Mononuclear cell (primary cell): ENCODE results near the gene PLEKHN1. TPM values are rescaled to one million over a fixed set of nuclear protein-coding genes. Genes with fewer than 3 reads are reported as not detected.

Experiments used
- H3K27me3 ChIP-seq: 2 replicates; pipeline ENCODE4 v1.6.0; 2011; ENCODE audit warnings: low read length, control low read depth; ENCODE audit not compliant: insufficient read depth
- H3K4me1 ChIP-seq: 2 replicates; pipeline ENCODE4 v1.5.1; 2011; ENCODE audit warnings: mild to moderate bottlenecking, low read length, control low read depth; ENCODE audit not compliant: insufficient read depth
- H3K4me3 ChIP-seq: 2 replicates; pipeline ENCODE4 v1.5.1; 2011; ENCODE audit warnings: mild to moderate bottlenecking, low read length, moderate library complexity
- H3K9me3 ChIP-seq: 2 replicates; pipeline ENCODE4 v1.5.1; 2011; ENCODE audit warnings: low read depth, mild to moderate bottlenecking, control low read depth, low read length
- total RNA-seq: library from RNA; depleted of rRNA; stranded (reverse); fragments of >200 nt; gene quantifications from one replicate; pipeline ENCODE4 v1.2.3, GENCODE V29; 2012

Gene PLEKHN1
- total RNA-seq, 1 donor, result 0.10 TPM

DNA sequence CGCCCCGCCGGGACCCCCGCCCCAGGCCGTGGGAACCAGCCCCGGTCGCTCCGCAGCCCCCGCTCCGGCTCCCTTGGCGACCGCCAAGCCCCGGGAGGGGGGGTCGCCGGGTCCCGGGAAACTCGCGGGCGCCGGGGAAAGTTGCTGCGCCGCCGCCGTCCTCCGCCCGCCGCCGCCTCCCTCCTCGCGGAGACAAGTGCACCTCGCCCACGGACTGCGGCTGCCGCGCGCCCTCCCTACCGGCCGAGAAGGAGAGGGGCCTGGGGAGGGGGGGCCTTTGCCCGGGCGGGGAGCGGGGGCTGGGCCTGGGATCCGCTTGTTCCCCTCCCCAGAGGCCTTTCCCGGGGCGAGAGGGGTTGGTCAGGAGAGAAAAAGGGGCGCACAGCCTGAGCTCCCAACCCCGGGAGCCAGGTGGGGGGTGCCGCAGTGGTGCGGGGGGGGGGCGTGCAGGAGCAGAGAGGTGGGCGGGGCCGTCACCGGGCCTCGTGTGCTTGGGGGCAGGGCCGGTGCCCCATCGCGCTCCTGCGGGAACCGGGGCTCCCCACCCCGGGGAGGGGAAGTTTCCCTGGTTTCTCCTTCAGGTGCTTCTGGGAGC, 54.2 kb downstream of the PLEKHN1 start:
- Histone ChIP-seq H3K27me3 (peaks cover 4% of the 10 kb centered on the region), H3K4me3 (peak overlapping the region; percentile 27), H3K9me3 (no peaks in the 10 kb centered on the region), H3K4me1 (peaks cover 12% of the 10 kb centered on the region)

- Histone ChIP-seq H3K9me3 (no peaks in the 10 kb centered on the region), H3K4me3 (no peak overlapping the region), H3K27me3 (peaks cover 4% of the 10 kb centered on the region), H3K4me1 (peaks cover 12% of the 10 kb centered on the region)
Observed at GRCh38 chr1:1021010-1021919, 55.0 kb downstream of the PLEKHN1 start.

GRCh38 chr1:1021920-1022259, 55.6 kb downstream of the PLEKHN1 start:
- peaks cover 12% of the 10 kb centered on the region for H3K4me1 ChIP-seq
- H3K4me3 ChIP-seq, result no peak overlapping the region
- H3K9me3 ChIP-seq, result no peaks in the 10 kb centered on the region
- H3K27me3 ChIP-seq, result peaks cover 4% of the 10 kb centered on the region

DNA sequence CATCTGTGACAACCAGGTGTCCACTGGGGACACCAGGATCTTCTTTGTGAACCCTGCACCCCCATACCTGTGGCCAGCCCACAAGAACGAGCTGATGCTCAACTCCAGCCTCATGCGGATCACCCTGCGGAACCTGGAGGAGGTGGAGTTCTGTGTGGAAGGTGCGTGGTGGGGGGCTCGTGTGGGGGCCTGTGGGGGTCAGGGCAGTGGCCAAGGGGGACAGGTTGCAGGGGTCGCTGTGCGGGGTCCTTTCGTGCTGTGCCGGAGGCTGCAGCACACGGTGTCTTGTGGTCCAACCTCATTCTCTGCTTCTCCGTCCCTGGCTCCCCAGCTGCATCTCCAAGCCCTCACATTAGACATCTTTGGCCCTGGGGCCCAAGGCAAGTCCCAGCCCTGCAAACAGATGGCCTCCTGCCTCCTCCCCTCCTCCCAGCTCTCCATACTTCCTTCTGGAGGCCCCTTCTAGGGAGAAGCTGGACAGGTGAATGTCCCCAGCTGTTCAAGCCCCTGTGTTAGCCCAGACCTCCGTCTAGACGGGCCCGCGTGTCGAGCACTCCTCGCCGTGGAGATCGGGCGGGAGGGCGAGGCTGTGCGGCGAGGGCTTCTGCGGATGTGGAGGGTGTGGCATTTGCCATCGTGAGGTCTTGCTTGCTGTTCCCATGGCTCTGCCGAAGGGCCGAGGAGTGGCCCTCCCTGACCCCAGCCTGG, 56.2 kb downstream of the PLEKHN1 start:
- no peak overlapping the region for H3K4me3 ChIP-seq

DNA sequence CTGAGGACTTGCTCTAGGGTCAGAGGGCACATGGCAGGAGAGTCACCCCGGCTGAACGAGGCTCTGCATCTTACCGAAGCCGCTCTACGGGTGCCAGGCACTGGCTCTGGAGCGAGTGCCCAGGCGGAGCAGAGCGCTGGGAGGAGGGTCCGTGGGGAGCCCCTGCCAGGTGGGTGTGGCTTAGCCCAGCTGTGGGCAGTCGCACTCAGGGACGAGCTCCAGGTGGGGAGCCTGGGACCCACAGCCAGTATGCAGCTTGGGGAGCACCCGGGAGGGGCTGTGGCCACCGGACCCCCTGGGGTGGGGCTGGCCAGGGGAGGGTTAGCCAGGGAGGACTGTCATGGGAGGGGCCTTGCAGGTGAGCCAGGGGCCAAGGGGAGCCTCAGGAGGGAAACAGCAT, 57.4 kb downstream of the PLEKHN1 start:
- Histone ChIP-seq H3K9me3 (no peaks in the 10 kb centered on the region), H3K4me1 (peaks cover 12% of the 10 kb centered on the region), H3K27me3 (peaks cover 4% of the 10 kb centered on the region), H3K4me3 (no peak overlapping the region)

More for the DNA sequence above, 56.2 kb downstream of the PLEKHN1 start:
- Histone ChIP-seq H3K4me1 (peaks cover 12% of the 10 kb centered on the region), H3K27me3 (peaks cover 4% of the 10 kb centered on the region), H3K9me3 (no peaks in the 10 kb centered on the region)

- Histone ChIP-seq H3K4me3 (no peak overlapping the region), H3K9me3 (no peaks in the 10 kb centered on the region), H3K27me3 (peaks cover 4% of the 10 kb centered on the region), H3K4me1 (peaks cover 7% of the 10 kb centered on the region)
Observed at GRCh38 chr1:1024149-1024770, 58.0 kb downstream of the PLEKHN1 start.

DNA sequence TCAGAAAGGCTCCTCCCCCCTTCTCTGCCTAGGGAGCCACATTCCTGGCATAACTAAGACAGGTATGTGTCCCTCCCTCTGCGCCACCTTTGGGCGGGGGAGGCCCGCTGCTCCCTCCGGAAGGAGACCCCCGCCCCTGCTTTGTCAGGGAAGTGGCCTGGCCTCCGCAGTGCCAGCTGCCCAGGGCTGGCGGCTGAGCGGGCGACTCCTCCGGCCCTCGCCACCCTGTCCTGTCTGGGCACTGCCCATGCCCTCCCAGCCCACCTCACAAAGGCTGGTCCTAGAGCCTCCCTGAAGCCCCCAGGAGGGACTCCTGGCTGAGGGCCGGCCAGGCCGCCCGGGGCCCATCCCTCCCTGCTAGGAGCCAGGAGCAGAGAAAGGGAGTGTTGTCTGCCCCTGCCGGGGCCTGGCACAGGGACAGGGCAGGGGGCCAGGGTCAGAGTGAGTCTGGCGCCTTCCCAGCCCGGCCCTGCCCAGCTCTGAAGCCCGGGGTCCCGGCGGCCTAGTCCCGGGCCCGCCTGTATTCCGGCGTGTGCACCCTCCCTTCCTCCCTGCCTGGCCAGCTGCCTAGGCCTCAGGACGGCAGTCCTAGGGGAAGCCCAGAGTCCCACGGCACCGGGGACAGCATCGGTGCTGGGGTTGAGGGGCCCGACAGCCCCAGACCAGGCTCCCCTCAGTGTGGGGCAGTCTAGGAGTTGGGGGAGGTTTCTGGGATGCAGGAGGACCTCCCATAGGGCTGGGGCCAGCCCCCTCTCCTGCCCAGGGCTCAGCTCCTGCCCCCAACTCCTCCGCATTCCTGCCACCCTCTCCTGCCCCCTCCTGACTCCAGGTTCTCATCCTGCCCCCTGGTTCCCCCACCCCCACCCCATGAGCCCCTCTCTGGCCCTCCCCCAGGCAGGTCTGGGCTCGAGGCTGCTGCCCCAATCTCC, 58.8 kb downstream of the PLEKHN1 start:
- Histone ChIP-seq H3K27me3 (peaks cover 4% of the 10 kb centered on the region), H3K9me3 (no peaks in the 10 kb centered on the region), H3K4me3 (no peak overlapping the region), H3K4me1 (peaks cover 7% of the 10 kb centered on the region)

Other genes with a start within 250 kb of the PLEKHN1 start
- gene SAMD11, start 42.6 kb upstream of the PLEKHN1 start, total RNA-seq, result not detected
- gene NOC2L, start 7.2 kb upstream of the PLEKHN1 start, total RNA-seq, result 27.2 TPM
- 2.2 TPM for gene KLHL17, start 5.9 kb upstream of the PLEKHN1 start, total RNA-seq
- 0.10 TPM for gene PERM1, start 15.6 kb downstream of the PLEKHN1 start, total RNA-seq
- 3.6 TPM for gene HES4, start 33.6 kb downstream of the PLEKHN1 start, total RNA-seq
- gene ISG15, start 47.0 kb downstream of the PLEKHN1 start, total RNA-seq, result 50.6 TPM
- 2.6 TPM for gene AGRN, start 53.6 kb downstream of the PLEKHN1 start, total RNA-seq
- not detected for gene RNF223, start 107.8 kb downstream of the PLEKHN1 start, total RNA-seq
- 9.6 TPM for gene C1orf159, start 149.6 kb downstream of the PLEKHN1 start, total RNA-seq
- gene TTLL10, start 207.4 kb downstream of the PLEKHN1 start, total RNA-seq, result 0.42 TPM
- gene TNFRSF18, start 240.1 kb downstream of the PLEKHN1 start, total RNA-seq, result 1.2 TPM
- gene TNFRSF4, start 247.7 kb downstream of the PLEKHN1 start, total RNA-seq, result 3.3 TPM